Thoracic aorta (tissue), 2 donors: ENCODE measurements around the gene GPRIN2. TPM values are rescaled to one million over a fixed set of nuclear protein-coding genes. Genes with fewer than 3 reads are reported as not detected.
"Not testable (repeated sequence)": the region's sequence is repeated elsewhere in the genome, so short reads cannot be mapped to it uniquely, and the experiment has no call there.

ENCODE experiments used
- ATAC-seq: fragments of 150-250 bp; one replicate; pipeline ENCODE4 v1.8.0; 2017; ENCODE audit warnings: low read depth; ENCODE audit not compliant: insufficient number of reproducible peaks, low FRiP score
- DNase-seq: peaks from one replicate; pipeline ENCODE4 v3.0.0-alpha.2; 2020; ENCODE audit warnings: low spot score
- H3K27ac ChIP-seq, 2 donors: fragments of 200-600 bp; sonication (generic); 1 replicate in 1 of 2; 2 replicates in 1 of 2; pipeline ENCODE4 v1.5.1; 2016; ENCODE audit warnings: mild to moderate bottlenecking in 2 of 2, moderate library complexity in 2 of 2
- H3K27me3 ChIP-seq: fragments of 200-600 bp; sonication (generic); replicated peaks from 2 replicates; pipeline ENCODE4 v1.6.0; 2016; ENCODE audit warnings: mild to moderate bottlenecking; ENCODE audit not compliant: insufficient read depth
- H3K36me3 ChIP-seq: fragments of 200-600 bp; sonication (generic); one replicate; pipeline ENCODE4 v1.5.1; 2016
- H3K4me1 ChIP-seq, 2 donors: fragments of 200-600 bp; sonication (generic); 1 replicate in 1 of 2; 2 replicates in 1 of 2; pipeline versions ENCODE4 v1.5.1 to v1.6.0; 2016; ENCODE audit warnings: low read depth in 2 of 2, mild to moderate bottlenecking in 1 of 2; ENCODE audit not compliant: control insufficient read depth in 1 of 2
- H3K4me3 ChIP-seq: fragments of 200-600 bp; sonication (generic); 2 replicates; pipeline ENCODE4 v1.5.1; 2016; ENCODE audit warnings: mild to moderate bottlenecking
- H3K9me3 ChIP-seq: fragments of 200-600 bp; sonication (generic); 2 replicates; pipeline ENCODE4 v1.5.1; 2016
- total RNA-seq, 2 donors: library from RNA; depleted of rRNA; stranded (reverse); fragments of >200 nt; gene quantifications; one replicate each; pipeline versions ENCODE4 v1.1.0 to v1.2.3, GENCODE V29; 2016
- TF ChIP-seq, protein P1 (sequence below): fragments of 200-600 bp; sonication (generic); IDR thresholded peaks from one replicate; pipeline ENCODE4 v1.5.1; 2019; ENCODE audit warnings: antibody characterized with exemption

GPRIN2 gene
- total RNA-seq = 1 to 10 TPM in 1 of 2 donors, under 1 TPM in 1; 0.27 to 4.8 TPM

DNA sequence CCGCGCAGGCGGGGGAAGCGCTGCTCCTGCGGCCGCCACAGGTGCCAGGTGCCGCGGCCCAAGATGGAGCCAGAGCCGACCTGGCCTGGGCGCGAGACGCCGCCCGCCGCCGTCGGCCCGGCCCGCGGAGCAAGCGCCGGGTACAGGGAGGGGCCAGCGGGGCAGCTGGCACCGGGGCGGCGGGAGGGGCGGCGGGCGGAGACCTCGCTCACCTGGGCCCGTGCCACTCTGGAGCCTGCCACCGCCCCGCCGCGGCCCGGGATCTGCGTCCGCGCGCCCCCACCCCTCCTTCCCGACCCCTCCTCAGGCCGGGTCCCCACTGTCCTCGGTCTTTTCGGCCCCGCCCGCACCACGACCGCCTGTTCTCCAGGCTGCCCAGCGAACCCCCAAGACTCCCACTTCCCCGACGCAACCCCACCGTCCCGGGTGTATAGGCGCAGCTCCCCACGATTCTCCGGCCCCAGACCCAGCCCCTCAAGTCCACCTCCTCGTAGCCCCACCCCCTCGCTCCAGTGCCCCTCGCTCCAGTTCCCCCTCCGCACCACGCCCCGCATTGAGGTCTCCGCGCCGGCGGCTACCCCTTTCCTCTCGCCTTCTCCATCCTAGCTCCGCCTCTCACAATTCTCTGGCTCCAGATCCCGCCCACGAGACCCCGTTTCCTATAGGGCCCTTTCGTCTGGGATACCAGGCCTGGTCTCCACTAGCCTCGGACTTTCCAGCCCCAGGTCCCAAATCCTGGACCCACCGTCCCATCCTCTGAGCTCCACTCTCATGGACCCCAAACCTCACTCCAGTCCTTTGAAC is at the start of gene GPRIN2:
Gene GPRIN2, minus strand, starts transcription at position 144 of the 804 bp plus-strand sequence. CDS start 5,922 bp downstream, outside the sequence.
- Histone ChIP-seq H3K4me1 (peaks cover 7 to 17% of the 10 kb centered on the region in 2 donors), H3K9me3 (no peaks in the 10 kb centered on the region), H3K36me3 (no peaks in the 10 kb centered on the region), H3K27ac (no peak within 1 kb of the TSS), H3K4me3 (peak within 1 kb of the TSS; percentile 69), H3K27me3 (no peaks in the 10 kb centered on the region)
- DNase-seq = peak; percentile 4
- no peak for ATAC-seq
- TF ChIP-seq, protein P1, sequence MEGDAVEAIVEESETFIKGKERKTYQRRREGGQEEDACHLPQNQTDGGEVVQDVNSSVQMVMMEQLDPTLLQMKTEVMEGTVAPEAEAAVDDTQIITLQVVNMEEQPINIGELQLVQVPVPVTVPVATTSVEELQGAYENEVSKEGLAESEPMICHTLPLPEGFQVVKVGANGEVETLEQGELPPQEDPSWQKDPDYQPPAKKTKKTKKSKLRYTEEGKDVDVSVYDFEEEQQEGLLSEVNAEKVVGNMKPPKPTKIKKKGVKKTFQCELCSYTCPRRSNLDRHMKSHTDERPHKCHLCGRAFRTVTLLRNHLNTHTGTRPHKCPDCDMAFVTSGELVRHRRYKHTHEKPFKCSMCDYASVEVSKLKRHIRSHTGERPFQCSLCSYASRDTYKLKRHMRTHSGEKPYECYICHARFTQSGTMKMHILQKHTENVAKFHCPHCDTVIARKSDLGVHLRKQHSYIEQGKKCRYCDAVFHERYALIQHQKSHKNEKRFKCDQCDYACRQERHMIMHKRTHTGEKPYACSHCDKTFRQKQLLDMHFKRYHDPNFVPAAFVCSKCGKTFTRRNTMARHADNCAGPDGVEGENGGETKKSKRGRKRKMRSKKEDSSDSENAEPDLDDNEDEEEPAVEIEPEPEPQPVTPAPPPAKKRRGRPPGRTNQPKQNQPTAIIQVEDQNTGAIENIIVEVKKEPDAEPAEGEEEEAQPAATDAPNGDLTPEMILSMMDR = no peak

DNA sequence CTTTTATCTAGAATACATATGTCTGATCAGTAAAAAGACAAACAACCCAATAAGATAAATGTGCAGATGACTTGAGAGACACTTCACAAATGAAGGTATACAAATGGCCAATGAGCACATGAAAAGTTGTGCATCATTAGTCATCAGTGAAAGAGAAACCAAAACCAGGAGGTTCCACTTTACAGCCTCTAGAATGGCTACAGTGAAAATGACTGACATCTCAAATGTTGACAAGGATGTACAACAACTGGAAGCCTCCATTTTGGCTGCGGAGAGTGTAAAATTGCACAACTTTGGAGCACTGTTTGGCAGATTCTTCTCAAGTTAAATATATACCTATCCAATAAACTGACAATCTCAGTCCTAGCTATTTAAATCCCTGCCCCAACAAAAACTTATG is 44.1 kb upstream of the GPRIN2 start:
- H3K27ac ChIP-seq, DNase-seq, H3K27me3 ChIP-seq, H3K4me3 ChIP-seq, ATAC-seq, H3K36me3 ChIP-seq, H3K9me3 ChIP-seq, H3K4me1 ChIP-seq: not testable (repeated sequence)

DNA sequence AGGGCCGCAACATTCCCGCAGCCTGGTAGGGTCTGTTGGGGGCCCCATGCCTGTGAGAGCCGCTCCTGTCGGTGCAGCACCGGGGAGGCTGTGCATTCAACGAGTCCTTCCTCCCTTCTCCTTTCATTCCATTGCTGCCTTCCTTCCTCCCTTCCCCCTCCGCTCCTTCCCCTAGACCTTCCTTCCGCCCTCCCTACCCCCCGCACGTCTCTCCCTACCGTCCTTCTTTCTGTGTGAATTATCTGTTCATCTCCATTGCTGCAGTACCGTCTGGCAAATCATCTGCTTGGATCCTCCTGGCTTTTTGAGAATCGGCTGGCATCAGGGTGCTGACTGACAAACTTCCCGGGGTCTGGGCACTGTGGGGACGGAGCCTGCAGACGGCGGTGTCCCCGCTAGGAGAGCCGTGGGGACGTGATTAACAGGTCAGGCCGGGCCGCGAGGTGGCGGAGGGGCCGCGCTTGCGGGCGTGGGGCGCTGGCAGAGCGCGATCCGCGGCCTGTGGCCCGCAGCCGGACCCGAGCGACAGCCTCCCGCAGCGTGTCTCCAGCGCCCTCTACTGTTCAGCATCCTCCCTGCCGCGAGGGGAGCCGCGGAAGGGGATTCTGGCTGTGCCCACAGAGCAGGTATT is 41.3 kb upstream of the GPRIN2 start:
- DNase-seq = not testable (repeated sequence)

DNA sequence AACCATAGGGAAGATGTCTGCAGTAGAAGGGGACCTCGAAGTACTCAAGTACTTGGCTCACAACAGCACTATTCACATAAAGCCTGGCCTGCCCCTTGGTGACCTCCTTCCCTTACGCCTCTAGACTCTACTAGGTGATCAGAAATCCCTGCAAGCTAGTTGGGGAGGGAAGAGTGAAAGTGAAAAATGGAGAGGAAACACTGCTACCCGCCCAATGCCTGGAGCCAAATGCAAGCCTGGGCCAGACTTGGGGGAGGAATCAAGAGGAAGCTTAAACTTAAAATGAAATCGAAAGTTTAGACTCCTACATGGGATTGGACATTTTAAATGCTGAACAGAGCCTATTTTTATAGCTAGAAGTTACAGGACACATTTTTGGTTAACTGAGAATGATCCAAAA is 40.1 kb upstream of the GPRIN2 start:
- not testable (repeated sequence) for H3K9me3 ChIP-seq, ATAC-seq, H3K4me1 ChIP-seq, DNase-seq, H3K27me3 ChIP-seq, H3K36me3 ChIP-seq
- peak overlapping the region in 1 of 2 donors; percentile 47 for H3K27ac ChIP-seq
- H3K4me3 ChIP-seq = peak overlapping the region; percentile 60

More for the DNA sequence above, 41.3 kb upstream of the GPRIN2 start:
- peak overlapping the region; percentile 72 for H3K4me3 ChIP-seq
- ATAC-seq = peak; percentile 62
- not testable (repeated sequence) for H3K36me3 ChIP-seq, H3K9me3 ChIP-seq, H3K27me3 ChIP-seq, H3K4me1 ChIP-seq
- H3K27ac ChIP-seq = peak overlapping the region in 1 of 2 donors; percentile 64

DNA sequence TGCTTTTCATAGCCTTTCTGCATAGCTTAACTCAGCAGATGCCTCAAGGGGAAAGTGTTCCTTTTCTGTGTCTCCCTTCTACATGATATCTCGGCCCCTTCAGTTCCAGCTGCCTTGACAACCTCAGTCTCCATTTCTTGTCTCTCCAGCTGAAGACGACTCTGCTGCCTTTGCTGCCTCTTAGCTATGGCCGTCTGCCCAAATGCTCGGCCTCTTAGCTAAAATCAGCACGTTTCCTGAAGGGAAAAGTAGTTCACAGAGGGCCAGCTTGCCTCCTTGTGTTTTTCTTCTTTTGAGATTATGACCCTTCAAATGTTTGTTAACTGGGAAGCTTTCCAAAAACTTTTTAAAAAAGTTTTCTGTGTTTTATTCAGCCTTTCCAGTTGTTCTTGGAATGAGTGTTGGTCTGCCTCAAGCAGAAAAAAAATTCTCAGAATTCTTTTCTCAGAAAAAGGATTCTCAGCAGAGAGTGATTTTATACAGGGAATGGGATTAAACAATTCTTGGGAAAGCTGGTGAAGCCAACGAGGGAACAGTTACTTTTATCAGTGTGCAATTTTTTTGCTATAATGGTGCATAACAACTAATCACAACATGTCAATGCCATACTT is 38.1 kb upstream of the GPRIN2 start:
- not testable (repeated sequence) for H3K4me3 ChIP-seq, H3K4me1 ChIP-seq, H3K27ac ChIP-seq, DNase-seq, H3K36me3 ChIP-seq, H3K27me3 ChIP-seq, H3K9me3 ChIP-seq
- peak; percentile 74 for ATAC-seq

DNA sequence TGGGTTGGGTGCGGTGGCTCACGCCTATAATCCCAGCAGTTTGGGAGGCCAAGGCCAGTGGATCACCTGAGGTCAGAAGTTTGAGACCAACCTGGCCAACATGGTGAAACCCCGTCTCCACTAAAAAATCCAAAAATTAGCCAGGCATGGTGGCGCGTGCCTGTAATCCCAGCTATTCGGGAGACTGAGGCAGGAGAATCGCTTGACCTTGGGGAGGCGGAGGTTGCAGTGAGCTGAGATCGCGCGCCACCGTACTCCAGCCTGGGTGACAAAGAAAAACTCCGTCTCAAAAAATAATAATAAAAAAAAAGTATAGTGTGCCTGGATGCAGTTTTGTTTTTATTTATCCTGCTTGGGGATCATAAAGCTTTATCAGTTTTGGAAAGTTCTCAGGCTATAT is 36.8 kb upstream of the GPRIN2 start:
- not testable (repeated sequence) for H3K36me3 ChIP-seq, H3K9me3 ChIP-seq, H3K4me1 ChIP-seq, H3K27me3 ChIP-seq, H3K4me3 ChIP-seq, H3K27ac ChIP-seq, ATAC-seq, DNase-seq

DNA sequence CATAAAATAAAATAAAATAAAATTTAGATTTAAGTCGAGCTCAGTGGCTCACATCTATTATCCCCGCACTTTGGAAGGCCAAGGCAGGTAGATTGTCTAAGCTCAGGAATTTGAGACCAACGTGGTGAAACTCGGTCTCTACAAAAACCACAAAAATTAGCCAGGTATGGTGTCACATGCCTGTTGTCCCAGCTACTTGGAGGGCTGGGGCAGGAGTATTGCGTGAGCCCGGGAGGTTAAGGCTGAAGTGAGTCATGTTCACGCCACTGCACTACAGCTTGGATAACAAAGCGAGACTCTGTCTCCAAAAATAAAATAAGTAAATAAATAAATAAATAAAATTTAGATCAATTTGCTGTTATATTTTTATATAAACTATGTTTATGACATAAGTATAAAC is 34.6 kb upstream of the GPRIN2 start:
- not testable (repeated sequence) for ATAC-seq, H3K27ac ChIP-seq, H3K9me3 ChIP-seq, H3K27me3 ChIP-seq, DNase-seq, H3K4me1 ChIP-seq, H3K4me3 ChIP-seq, H3K36me3 ChIP-seq

DNA sequence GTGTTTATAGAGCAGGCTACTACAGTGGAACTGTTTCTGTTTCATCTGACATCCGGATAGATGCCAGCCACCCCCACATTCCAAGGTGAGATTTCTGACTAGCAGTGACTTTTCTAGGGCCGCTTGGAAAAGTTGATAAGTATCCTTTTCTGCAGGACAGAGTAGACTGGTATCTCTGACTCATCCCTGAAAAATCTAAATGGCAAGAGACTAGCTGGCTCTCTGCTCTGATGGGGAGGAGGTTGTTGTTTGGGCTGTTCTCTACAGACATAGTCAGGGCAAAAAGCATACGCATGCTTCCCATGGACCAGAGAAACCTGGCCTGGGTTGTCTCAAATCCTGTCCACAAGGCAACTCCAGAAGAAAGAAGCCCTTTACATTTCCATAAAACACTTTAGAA is 33.1 kb upstream of the GPRIN2 start:
- not testable (repeated sequence) for H3K36me3 ChIP-seq, ATAC-seq, H3K9me3 ChIP-seq, H3K27me3 ChIP-seq, H3K4me1 ChIP-seq, H3K4me3 ChIP-seq, H3K27ac ChIP-seq, DNase-seq

DNA sequence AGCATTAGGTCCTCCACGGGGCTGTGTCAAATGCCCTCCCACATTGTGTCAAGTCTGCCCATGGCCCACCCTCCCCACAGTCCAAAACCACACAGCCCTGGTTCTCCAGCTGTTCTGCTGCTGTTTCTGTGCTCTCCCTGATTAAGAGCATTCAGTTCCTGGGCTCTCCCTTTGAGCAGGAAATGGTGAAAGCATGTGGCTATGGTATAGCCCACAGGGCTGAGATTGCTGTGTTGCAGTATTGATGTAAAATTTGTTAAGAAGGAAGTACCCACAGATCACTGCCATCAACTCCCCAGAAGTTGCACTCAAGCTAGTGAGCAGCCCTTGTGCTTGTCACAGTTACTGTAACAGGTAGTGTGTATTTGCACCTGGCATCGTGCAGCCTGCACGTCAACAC is 31.8 kb upstream of the GPRIN2 start:
- not testable (repeated sequence) for H3K27me3 ChIP-seq, DNase-seq, H3K9me3 ChIP-seq, H3K4me3 ChIP-seq, H3K36me3 ChIP-seq, H3K27ac ChIP-seq, H3K4me1 ChIP-seq, ATAC-seq

DNA sequence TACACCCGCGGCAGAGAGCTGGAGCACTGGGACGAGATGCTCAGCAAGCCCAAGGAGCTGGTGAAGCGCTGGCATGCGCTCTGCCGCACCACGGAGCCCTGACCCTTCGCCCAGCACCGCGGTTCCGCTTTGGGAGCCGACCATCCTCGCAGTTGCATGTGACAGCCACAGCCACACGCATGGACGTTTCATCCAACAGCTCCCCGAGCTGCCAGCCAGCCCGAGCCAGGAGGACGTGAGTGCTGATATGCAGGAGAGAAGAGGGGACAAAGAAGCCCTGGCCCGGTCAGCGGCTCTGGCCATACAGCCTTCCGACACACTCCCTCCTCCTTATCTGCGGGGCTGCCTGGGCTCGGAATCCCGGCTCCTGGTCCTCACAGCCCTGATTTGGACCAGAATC is 31.1 kb upstream of the GPRIN2 start:
- H3K4me1 ChIP-seq = not testable (repeated sequence)

DNA sequence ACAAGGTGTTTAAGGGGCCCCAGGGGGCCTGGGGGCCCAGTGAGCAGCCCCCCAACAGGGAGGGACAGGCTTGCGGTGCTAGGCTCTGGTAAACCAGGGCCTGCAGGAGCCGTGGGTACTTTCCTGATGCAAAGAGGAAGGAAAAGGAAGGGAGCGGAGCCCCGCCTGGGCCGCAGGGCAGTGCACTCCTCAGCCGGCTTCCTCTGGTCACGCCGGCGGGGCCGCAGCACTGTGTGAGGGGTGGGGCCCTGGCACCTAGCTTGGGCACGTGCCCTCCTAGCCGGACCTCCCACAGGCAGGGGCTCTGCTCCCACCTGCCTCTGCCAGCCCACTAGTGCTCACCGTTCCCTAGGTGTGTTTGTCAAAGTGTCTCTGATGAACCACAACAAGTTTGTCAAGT is 28.8 kb upstream of the GPRIN2 start:
- H3K9me3 ChIP-seq, DNase-seq, ATAC-seq, H3K4me1 ChIP-seq, H3K36me3 ChIP-seq, H3K4me3 ChIP-seq, H3K27ac ChIP-seq, H3K27me3 ChIP-seq: not testable (repeated sequence)

More for the DNA sequence above, 31.1 kb upstream of the GPRIN2 start:
- not testable (repeated sequence) for H3K27ac ChIP-seq, H3K4me3 ChIP-seq, H3K36me3 ChIP-seq, H3K9me3 ChIP-seq, H3K27me3 ChIP-seq, ATAC-seq, DNase-seq
